Measurements from ENCODE around the gene MED27. TPM values are rescaled to one million over a fixed set of nuclear protein-coding genes. Genes with fewer than 3 reads are reported as not detected.
"Not testable (repeated sequence)": the region's sequence is repeated elsewhere in the genome, so short reads cannot be mapped to it uniquely, and the experiment has no call there.

Gene MED27
- polyA plus RNA-seq, 4 donors, result 10.8 to 17.8 (median 11.0) TPM

DNA sequence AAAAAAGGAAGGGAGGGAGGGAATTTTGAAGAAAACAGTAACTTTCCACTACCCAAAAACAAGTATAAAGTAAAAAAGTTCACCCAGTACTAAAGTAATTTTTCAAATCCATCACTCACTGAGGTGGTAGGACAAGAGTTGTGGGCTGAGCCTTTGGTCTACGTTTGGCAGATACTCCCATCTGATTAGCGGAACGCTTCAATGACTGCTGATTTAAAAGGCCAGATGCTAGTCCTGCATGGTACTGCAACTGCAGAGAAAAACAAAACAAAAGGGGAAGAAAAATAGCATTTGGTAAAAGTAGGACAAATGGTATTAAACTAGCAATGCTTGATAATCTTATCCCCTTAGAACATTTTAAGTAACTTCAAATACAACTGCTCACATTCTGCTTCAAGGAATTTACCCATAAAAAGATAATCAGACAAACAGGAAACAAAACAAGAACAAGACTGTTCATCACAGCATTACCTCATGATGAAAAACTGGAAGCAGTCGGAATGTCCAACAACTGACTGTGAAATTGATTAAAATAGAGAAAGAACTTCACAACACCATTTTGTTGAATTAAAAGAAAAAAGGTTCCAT is 65.4 kb downstream of the MED27 start:
- no peaks in the 10 kb centered on the region for H3K9me3 ChIP-seq (ENCODE audit: control insufficient read depth in 2 of 2, insufficient read depth in 1 of 2, low read depth in 1 of 2, low read length in 1 of 2)
- H3K4me1 ChIP-seq (ENCODE audit: control insufficient read depth in 3 of 3, insufficient read depth in 2 of 3, low read depth in 1 of 3, low read length in 2 of 3), result peaks cover 0 to 11% (median 0%) of the 10 kb centered on the region in 3 donors
- H3K4me3 ChIP-seq (ENCODE audit: low read depth in 1 of 3, low read length in 3 of 3), result no peak overlapping the region
- no peak for DNase-seq
- peaks cover 0 to 6% (median 0%) of the 10 kb centered on the region in 3 donors for H3K36me3 ChIP-seq (ENCODE audit: control insufficient read depth in 3 of 3, insufficient read depth in 2 of 3, low read depth in 1 of 3, low read length in 3 of 3)
- FAIRE-seq, result no peak
- H3K27me3 ChIP-seq (ENCODE audit: control insufficient read depth in 3 of 3, insufficient read depth in 3 of 3, low read length in 3 of 3), result no peaks in the 10 kb centered on the region
- 82 to 85% (median 85%) methylated on average over 4 of the region's 4 CpGs for WGBS, 3 donors
- no peak overlapping the region for H3K27ac ChIP-seq (ENCODE audit: low read depth in 1 of 3, low read length in 2 of 3)

DNA sequence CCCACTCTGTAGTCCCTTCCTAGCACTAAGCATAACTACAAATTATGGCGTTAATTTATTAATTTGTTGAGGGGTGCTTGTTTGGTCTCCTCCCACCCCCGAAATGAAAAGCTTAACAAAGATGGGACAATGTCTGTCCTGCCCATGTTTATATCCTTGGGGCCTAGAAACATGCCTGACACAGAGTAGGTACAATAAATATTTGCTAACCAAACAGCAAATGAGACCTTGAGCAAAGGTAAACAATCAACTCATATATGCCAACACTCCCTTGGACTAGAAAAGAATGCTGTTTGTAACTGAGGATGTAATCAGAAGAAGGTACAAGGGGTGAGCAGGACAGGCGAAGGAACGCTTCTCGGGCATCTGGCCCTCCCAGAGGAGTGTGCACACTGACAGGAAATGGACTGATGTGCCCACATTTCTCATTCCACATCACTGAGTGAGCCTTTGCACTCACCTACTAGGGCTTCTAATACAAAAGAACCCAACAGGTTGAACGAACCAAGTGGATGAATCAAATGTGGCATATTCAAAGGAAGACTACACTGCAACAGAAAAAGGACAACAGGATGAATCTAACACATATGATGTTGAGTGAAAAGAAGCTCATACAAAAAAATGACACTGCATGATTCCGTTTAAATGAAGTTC is 66.8 kb downstream of the MED27 start:
- H3K4me3 ChIP-seq (ENCODE audit: low read depth in 1 of 3, low read length in 3 of 3), result no peak overlapping the region
- WGBS, 3 donors, result 89 to 96% (median 91%) methylated on average over 7 of the region's 7 CpGs
- H3K27me3 ChIP-seq (ENCODE audit: control insufficient read depth in 3 of 3, insufficient read depth in 3 of 3, low read length in 3 of 3), result no peaks in the 10 kb centered on the region
- H3K4me1 ChIP-seq (ENCODE audit: control insufficient read depth in 3 of 3, insufficient read depth in 2 of 3, low read depth in 1 of 3, low read length in 2 of 3), result peaks cover 0 to 6% (median 0%) of the 10 kb centered on the region in 3 donors
- DNase-seq, result no peak
- FAIRE-seq, result no peak
- peaks cover 0 to 6% (median 0%) of the 10 kb centered on the region in 3 donors for H3K36me3 ChIP-seq (ENCODE audit: control insufficient read depth in 3 of 3, insufficient read depth in 2 of 3, low read depth in 1 of 3, low read length in 3 of 3)
- H3K27ac ChIP-seq (ENCODE audit: low read depth in 1 of 3, low read length in 2 of 3), result no peak overlapping the region
- no peaks in the 10 kb centered on the region for H3K9me3 ChIP-seq (ENCODE audit: control insufficient read depth in 2 of 2, insufficient read depth in 1 of 2, low read depth in 1 of 2, low read length in 1 of 2)

DNA sequence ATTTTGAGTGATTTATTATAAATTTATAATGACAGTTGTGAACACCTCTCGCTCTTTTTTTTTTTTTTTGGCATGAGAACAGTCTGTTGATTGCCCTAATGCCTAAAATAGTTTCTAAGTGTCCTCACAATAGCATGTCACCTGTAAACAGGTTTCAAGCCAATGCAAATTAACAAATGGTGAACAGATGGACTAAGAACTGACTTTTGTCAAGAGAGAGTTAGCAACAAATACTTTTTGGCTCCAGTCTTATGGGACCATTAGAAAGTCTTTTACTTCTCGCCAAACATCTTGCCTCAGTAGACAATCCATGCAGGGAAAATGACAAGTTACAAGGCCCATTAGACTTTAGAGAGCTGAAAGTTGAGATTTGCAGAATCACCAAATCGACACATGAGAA is 67.8 kb downstream of the MED27 start:
- Histone ChIP-seq H3K9me3 (ENCODE audit: control insufficient read depth in 2 of 2, insufficient read depth in 1 of 2, low read depth in 1 of 2, low read length in 1 of 2) (no peaks in the 10 kb centered on the region), H3K4me1 (ENCODE audit: control insufficient read depth in 3 of 3, insufficient read depth in 2 of 3, low read depth in 1 of 3, low read length in 2 of 3) (peaks cover 0 to 4% (median 0%) of the 10 kb centered on the region in 3 donors), H3K27ac (ENCODE audit: low read depth in 1 of 3, low read length in 2 of 3) (no peak overlapping the region), H3K27me3 (ENCODE audit: control insufficient read depth in 3 of 3, insufficient read depth in 3 of 3, low read length in 3 of 3) (no peaks in the 10 kb centered on the region), H3K36me3 (ENCODE audit: control insufficient read depth in 3 of 3, insufficient read depth in 2 of 3, low read depth in 1 of 3, low read length in 3 of 3) (peaks cover 0 to 6% (median 0%) of the 10 kb centered on the region in 3 donors), H3K4me3 (ENCODE audit: low read depth in 1 of 3, low read length in 3 of 3) (no peak overlapping the region)
- WGBS, 3 donors, result 84 to 95% (median 94%) methylated on average over 3 of the region's 3 CpGs
- DNase-seq (no peak), FAIRE-seq (no peak)

DNA sequence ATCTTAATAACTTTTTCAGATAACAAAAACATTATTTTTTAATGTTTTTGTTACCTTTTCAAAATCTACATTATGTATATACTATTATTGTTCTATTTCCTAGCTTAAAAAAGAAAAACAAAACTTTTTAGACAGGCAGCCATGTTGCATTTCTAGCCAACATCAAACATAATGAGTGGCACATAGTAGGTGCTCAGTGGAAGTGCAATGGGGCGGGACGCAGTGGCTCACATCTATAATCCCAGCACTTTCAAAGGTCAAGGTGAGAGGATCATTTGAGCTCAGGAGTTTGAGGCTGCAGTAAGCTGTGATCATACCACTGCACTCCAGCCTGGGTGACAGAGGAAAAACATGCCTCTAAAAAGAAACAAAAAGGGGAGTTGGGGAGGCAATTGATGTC is 68.4 kb downstream of the MED27 start:
- no peak overlapping the region for H3K27ac ChIP-seq (ENCODE audit: low read depth in 1 of 3, low read length in 2 of 3)
- H3K4me1 ChIP-seq (ENCODE audit: control insufficient read depth in 3 of 3, insufficient read depth in 2 of 3, low read depth in 1 of 3, low read length in 2 of 3), result no peaks in the 10 kb centered on the region
- no peak for DNase-seq
- no peaks in the 10 kb centered on the region for H3K9me3 ChIP-seq (ENCODE audit: control insufficient read depth in 2 of 2, insufficient read depth in 1 of 2, low read depth in 1 of 2, low read length in 1 of 2)
- 90 to 94% (median 92%) methylated on average over 2 of the region's 2 CpGs for WGBS, 3 donors
- FAIRE-seq, result no peak
- no peak overlapping the region for H3K4me3 ChIP-seq (ENCODE audit: low read depth in 1 of 3, low read length in 3 of 3)
- H3K27me3 ChIP-seq (ENCODE audit: control insufficient read depth in 3 of 3, insufficient read depth in 3 of 3, low read length in 3 of 3), result no peaks in the 10 kb centered on the region
- peaks cover 0 to 6% (median 0%) of the 10 kb centered on the region in 3 donors for H3K36me3 ChIP-seq (ENCODE audit: control insufficient read depth in 3 of 3, insufficient read depth in 2 of 3, low read depth in 1 of 3, low read length in 3 of 3)

DNA sequence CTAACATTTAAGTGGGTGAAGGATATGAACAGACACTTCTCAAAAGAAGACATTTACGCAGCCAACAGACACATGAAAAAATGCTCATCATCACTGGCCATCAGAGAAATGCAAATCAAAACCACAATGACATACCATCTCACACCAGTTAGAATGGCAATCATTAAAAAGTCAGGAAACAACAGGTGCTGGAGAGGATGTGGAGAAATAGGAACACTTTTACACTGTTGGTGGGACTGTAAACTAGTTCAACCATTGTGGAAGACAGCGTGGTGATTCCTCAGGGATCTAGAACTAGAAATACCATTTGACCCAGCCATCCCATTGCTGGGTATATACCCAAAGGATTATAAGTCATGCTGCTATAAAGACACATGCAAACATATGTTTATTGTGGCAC is 69.5 kb downstream of the MED27 start:
- FAIRE-seq, result not testable (repeated sequence)

DNA sequence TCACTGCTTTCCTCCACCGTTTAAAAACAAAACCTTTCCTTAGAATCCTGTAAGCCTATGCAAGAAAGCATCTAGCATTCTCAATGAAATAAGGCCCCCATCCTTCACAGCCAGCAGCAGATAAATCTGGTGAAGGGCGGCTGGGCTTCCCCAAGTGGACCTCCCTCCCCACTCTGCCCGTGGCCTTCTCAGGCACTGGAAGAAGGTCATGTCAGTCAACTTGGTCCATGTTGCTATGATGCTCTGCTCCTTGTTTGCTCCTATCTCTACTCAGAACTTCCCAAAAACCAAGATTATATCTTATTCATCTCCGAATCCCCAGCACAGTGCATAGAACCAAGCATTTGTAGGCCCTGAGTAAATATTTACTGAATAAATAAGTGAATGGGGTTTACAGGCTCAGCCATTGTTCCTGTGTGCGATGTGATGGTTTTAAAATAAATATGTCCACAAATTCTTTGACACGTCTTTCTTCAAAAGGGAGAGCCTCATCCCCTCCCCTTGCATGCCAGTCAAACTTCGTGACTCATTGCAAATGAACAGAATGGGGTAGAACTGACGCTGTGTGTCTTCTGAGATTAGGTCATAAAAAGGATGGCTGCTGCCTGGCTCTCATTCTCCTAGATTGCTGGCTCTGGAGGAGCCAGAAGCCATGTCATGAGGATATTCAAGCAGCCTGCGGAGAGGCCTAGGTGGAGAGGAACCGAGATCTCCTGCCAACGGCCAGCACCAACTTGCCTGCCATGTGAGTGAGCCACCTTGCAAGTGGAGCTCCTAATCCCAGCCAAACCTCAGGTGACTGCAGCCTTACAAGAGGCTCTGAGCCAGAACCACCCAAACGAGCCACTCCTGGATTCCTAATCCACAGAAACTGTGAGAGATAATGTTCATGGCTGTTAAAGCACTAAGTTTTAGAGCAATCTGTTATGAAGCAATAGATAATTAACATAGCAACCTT is 70.5 kb downstream of the MED27 start:
- no peaks in the 10 kb centered on the region for H3K9me3 ChIP-seq (ENCODE audit: control insufficient read depth in 2 of 2, insufficient read depth in 1 of 2, low read depth in 1 of 2, low read length in 1 of 2)
- WGBS, 3 donors, result 83 to 93% (median 91%) methylated on average over 12 of the region's 12 CpGs
- H3K27me3 ChIP-seq (ENCODE audit: control insufficient read depth in 3 of 3, insufficient read depth in 3 of 3, low read length in 3 of 3), result no peaks in the 10 kb centered on the region
- H3K4me3 ChIP-seq (ENCODE audit: low read depth in 1 of 3, low read length in 3 of 3), result no peak overlapping the region
- no peak for DNase-seq
- no peak overlapping the region for H3K27ac ChIP-seq (ENCODE audit: low read depth in 1 of 3, low read length in 2 of 3)
- no peaks in the 10 kb centered on the region for H3K4me1 ChIP-seq (ENCODE audit: control insufficient read depth in 3 of 3, insufficient read depth in 2 of 3, low read depth in 1 of 3, low read length in 2 of 3)
- FAIRE-seq, result no peak
- H3K36me3 ChIP-seq (ENCODE audit: control insufficient read depth in 3 of 3, insufficient read depth in 2 of 3, low read depth in 1 of 3, low read length in 3 of 3), result peaks cover 0 to 6% (median 0%) of the 10 kb centered on the region in 3 donors

More for the DNA sequence above, 69.5 kb downstream of the MED27 start:
- not testable (repeated sequence) for H3K4me1 ChIP-seq (ENCODE audit: control insufficient read depth in 3 of 3, insufficient read depth in 2 of 3, low read depth in 1 of 3, low read length in 2 of 3); H3K27me3 ChIP-seq (ENCODE audit: control insufficient read depth in 3 of 3, insufficient read depth in 3 of 3, low read length in 3 of 3); H3K27ac ChIP-seq (ENCODE audit: low read depth in 1 of 3, low read length in 2 of 3); DNase-seq; H3K9me3 ChIP-seq (ENCODE audit: control insufficient read depth in 2 of 2, insufficient read depth in 1 of 2, low read depth in 1 of 2, low read length in 1 of 2); H3K4me3 ChIP-seq (ENCODE audit: low read depth in 1 of 3, low read length in 3 of 3); H3K36me3 ChIP-seq (ENCODE audit: control insufficient read depth in 3 of 3, insufficient read depth in 2 of 3, low read depth in 1 of 3, low read length in 3 of 3)
- 63 to 96% (median 83%) methylated on average over 1 to 2 of the region's 2 CpGs for WGBS, 3 donors

DNA sequence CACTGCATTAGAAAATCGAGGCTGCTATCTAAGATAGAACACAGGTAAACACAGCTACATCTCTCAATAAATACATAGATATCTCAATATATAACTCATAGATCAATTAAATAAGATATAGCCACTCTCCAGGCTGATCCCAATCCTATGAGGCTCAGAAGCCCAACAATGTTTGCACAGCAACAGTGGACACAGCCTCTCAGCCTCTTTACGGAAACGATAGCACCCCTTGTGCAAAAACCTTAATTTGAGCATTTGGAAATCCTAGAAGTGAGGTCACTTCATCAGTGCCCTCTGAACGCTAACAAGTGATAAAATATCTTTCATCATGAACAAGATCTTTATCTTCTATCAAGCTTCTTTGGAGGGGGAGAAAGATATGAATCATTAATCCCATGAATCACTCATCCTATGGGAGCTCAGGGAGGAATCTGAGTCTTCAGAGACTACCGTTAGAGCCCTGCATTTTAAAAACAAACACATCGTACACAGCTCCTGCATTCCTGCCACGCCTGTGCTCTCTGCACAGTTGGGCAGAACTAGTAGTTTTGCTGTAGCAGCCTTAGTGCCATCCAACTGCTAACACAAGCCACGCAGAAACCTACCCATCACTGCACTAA is 71.4 kb downstream of the MED27 start:
- no peaks in the 10 kb centered on the region for H3K9me3 ChIP-seq (ENCODE audit: control insufficient read depth in 2 of 2, insufficient read depth in 1 of 2, low read depth in 1 of 2, low read length in 1 of 2)
- no peak for FAIRE-seq
- no peak overlapping the region for H3K4me3 ChIP-seq (ENCODE audit: low read depth in 1 of 3, low read length in 3 of 3)
- peaks cover 0 to 4% (median 0%) of the 10 kb centered on the region in 3 donors for H3K36me3 ChIP-seq (ENCODE audit: control insufficient read depth in 3 of 3, insufficient read depth in 2 of 3, low read depth in 1 of 3, low read length in 3 of 3)
- H3K27me3 ChIP-seq (ENCODE audit: control insufficient read depth in 3 of 3, insufficient read depth in 3 of 3, low read length in 3 of 3), result no peaks in the 10 kb centered on the region
- 66 to 73% (median 72%) methylated on average over 8 of the region's 8 CpGs for WGBS, 3 donors
- no peaks in the 10 kb centered on the region for H3K4me1 ChIP-seq (ENCODE audit: control insufficient read depth in 3 of 3, insufficient read depth in 2 of 3, low read depth in 1 of 3, low read length in 2 of 3)
- H3K27ac ChIP-seq (ENCODE audit: low read depth in 1 of 3, low read length in 2 of 3), result no peak overlapping the region
- DNase-seq, result no peak

All from small intestine (tissue), 7 donors.